PC-3 (cell line): ENCODE measurements around the gene WDPCP. TPM values are rescaled to one million over a fixed set of nuclear protein-coding genes. Genes with fewer than 3 reads are reported as not detected.
"Not testable (repeated sequence)": the region's sequence is repeated elsewhere in the genome, so short reads cannot be mapped to it uniquely, and the experiment has no call there.

ENCODE experiments used
- ATAC-seq: fragments of 200-7000 bp; cut with Tn5 transposase; 2 replicates; pipeline ENCODE4 v1.9.1; 2020; ENCODE audit warnings: mild to moderate bottlenecking, moderate library complexity
- BruUV-seq: library from RNA; stranded (reverse); fragments of 400-500 nt; replicated peaks from 2 replicates; lab custom pipeline; 2021; lab: Mats Ljungman, UMichigan
- CTCF ChIA-PET: fragments of 300-600 bp; sonication (Branson Sonifier 250); formaldehyde crosslinking; loops from one replicate; lab custom pipeline; 2022; ENCODE audit warnings: antibody characterized with exemption; lab: Charles Lee
- POLR2A ChIA-PET: fragments of 300-600 bp; sonication (Branson Sonifier 250); formaldehyde crosslinking; loops from one replicate; lab custom pipeline; 2022; ENCODE audit warnings: antibody characterized with exemption; ENCODE audit not compliant: unreplicated experiment; lab: Charles Lee
- DNase-seq: peaks from one replicate; pipeline ENCODE4 v3.0.0-alpha.2; 2015
- H2AFZ ChIP-seq: fragments of 300-600 bp; sonication (generic); 2 replicates; pipeline ENCODE4 v1.6.0; 2016; ENCODE audit warnings: antibody characterized with exemption, low read length
- H3F3A ChIP-seq: fragments of 300-600 bp; sonication (generic); one replicate; pipeline ENCODE4 v1.6.0; 2017; ENCODE audit warnings: antibody characterized with exemption, low read length, control low read depth, mild to moderate bottlenecking; ENCODE audit not compliant: unreplicated experiment
- H3K27ac ChIP-seq: fragments of 300-600 bp; sonication (generic); 2 replicates; pipeline ENCODE4 v1.5.1; 2016; ENCODE audit warnings: mild to moderate bottlenecking, low read length
- H3K27me3 ChIP-seq: fragments of 300-600 bp; sonication (generic); 2 replicates; pipeline ENCODE4 v1.6.1; 2016; ENCODE audit warnings: low read length, mixed read lengths
- H3K36me3 ChIP-seq: fragments of 300-600 bp; sonication (generic); 2 replicates; pipeline ENCODE4 v1.6.1; 2016; ENCODE audit warnings: low read depth, mixed run types, low read length, mixed read lengths
- H3K4me1 ChIP-seq: fragments of 300-600 bp; sonication (generic); 2 replicates; pipeline ENCODE4 v1.5.1; 2016; ENCODE audit warnings: low read length; ENCODE audit not compliant: insufficient read depth
- H3K4me2 ChIP-seq: fragments of 300-600 bp; sonication (generic); 2 replicates; pipeline ENCODE4 v1.6.0; 2016; ENCODE audit warnings: low read length
- H3K4me3 ChIP-seq: fragments of 300-600 bp; sonication (generic); 2 replicates; pipeline ENCODE4 v1.5.1; 2016; ENCODE audit warnings: mild to moderate bottlenecking, low read length, mixed read lengths
- H3K79me2 ChIP-seq: fragments of 300-600 bp; sonication (generic); 2 replicates; pipeline ENCODE4 v1.6.1; 2017; ENCODE audit warnings: low read length, mixed read lengths
- H3K9ac ChIP-seq: fragments of 300-600 bp; sonication (generic); 2 replicates; pipeline ENCODE4 v1.6.0; 2016; ENCODE audit warnings: mild to moderate bottlenecking, low read length
- H3K9me2 ChIP-seq: fragments of 300-600 bp; sonication (generic); replicated peaks from 2 replicates; pipeline ENCODE4 v1.6.1; 2016; ENCODE audit warnings: mixed run types, low read length, mixed read lengths
- H3K9me3 ChIP-seq: fragments of 300-600 bp; sonication (generic); 2 replicates; pipeline ENCODE4 v1.6.1; 2016; ENCODE audit warnings: low read length, mixed read lengths
- H4K20me1 ChIP-seq: fragments of 300-600 bp; sonication (generic); 2 replicates; pipeline ENCODE4 v1.6.1; 2016; ENCODE audit warnings: low read length, mixed read lengths
- CTCF ChIP-seq: fragments of 300-600 bp; sonication (generic); conservative IDR thresholded peaks from 2 replicates; pipeline ENCODE4 v1.5.1; 2017; ENCODE audit warnings: antibody characterized with exemption, low read depth, mild to moderate bottlenecking, low read length
- EZH2 ChIP-seq: fragments of 300-600 bp; sonication (generic); IDR thresholded peaks from one replicate; pipeline ENCODE4 v1.6.1; 2017; ENCODE audit warnings: antibody characterized with exemption, mild to moderate bottlenecking, low read length; ENCODE audit not compliant: unreplicated experiment
- EZH2phosphoT487 ChIP-seq: fragments of 300-600 bp; sonication (generic); IDR thresholded peaks from 2 replicates; pipeline ENCODE4 v1.6.1; 2018; ENCODE audit warnings: mild to moderate bottlenecking, antibody characterized with exemption, low read length, borderline replicate concordance
- intact Hi-C: fragments of 100-400 bp; cut with micrococcal nuclease; formaldehyde crosslinking; loops from 2 replicates; pipeline ENCODE4 v1.9.0; 2023
- total RNA-seq: library from RNA; depleted of rRNA; stranded (reverse); fragments of >200 nt; gene quantifications from 2 replicates; pipeline ENCODE4 v1.2.3, GENCODE V29; 2014

WDPCP gene
- total RNA-seq, 1 experiment from 2014 or later: 4.0 TPM

DNA sequence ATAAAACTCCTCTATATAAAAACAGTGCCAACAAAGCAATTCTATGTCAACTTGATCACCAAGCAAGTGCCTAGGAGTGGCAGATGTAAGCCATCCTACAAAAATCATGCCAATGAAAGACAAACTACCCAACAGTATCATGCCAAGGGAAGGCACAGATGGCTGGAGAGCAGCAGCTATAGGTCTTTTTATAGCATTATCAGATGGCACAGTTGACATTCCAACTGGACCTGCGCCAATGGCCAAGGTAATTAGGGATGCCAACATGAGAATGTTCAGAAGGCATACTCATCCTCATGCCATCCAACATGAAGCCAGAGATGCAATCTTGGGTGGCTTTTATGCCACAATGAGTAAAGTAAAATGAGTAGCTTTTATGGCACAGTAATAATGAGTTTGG, 300.3 kb downstream of the WDPCP start:
- DNase-seq (no peak), ATAC-seq (no peak)
- H3K9me3 ChIP-seq: no peaks in the 10 kb centered on the region
- no peak for TF ChIP-seq EZH2phosphoT487
- TF ChIP-seq CTCF: no peak
- TF ChIP-seq EZH2: no peak
- BruUV-seq: no TSS peak
- peaks cover 6% of the 10 kb centered on the region for H3K4me1 ChIP-seq
- no peak overlapping the region for H2AFZ ChIP-seq
- H3K79me2 ChIP-seq: no peaks in the 10 kb centered on the region
- H3K27me3 ChIP-seq: no peaks in the 10 kb centered on the region
- H3F3A ChIP-seq: no peaks in the 10 kb centered on the region
- CTCF ChIA-PET: no interaction called here
- no peaks in the 10 kb centered on the region for H3K36me3 ChIP-seq
- no peaks in the 10 kb centered on the region for H4K20me1 ChIP-seq
- no peak overlapping the region for H3K9ac ChIP-seq
- no peaks in the 10 kb centered on the region for H3K9me2 ChIP-seq
- no peak overlapping the region for H3K27ac ChIP-seq
- H3K4me2 ChIP-seq: no peak overlapping the region
- H3K4me3 ChIP-seq: no peak overlapping the region
- intact Hi-C loops: no loop called here
- POLR2A ChIA-PET: interaction anchor here (0.6 kb wide), 1 partner anchor 90 kb away, joined by 3 read pairs; no protein-coding TSS in a partner anchor

- H4K20me1 ChIP-seq, CTCF ChIA-PET, intact Hi-C loops, H3F3A ChIP-seq, ATAC-seq, DNase-seq, H3K79me2 ChIP-seq, H3K4me1 ChIP-seq, H2AFZ ChIP-seq, H3K27ac ChIP-seq, H3K4me3 ChIP-seq, POLR2A ChIA-PET, H3K27me3 ChIP-seq, BruUV-seq, H3K9ac ChIP-seq, H3K9me3 ChIP-seq, H3K9me2 ChIP-seq, H3K36me3 ChIP-seq, H3K4me2 ChIP-seq: not testable (repeated sequence)
Measured at GRCh38 chr2:63286520-63286919, 301.8 kb downstream of the WDPCP start.

DNA sequence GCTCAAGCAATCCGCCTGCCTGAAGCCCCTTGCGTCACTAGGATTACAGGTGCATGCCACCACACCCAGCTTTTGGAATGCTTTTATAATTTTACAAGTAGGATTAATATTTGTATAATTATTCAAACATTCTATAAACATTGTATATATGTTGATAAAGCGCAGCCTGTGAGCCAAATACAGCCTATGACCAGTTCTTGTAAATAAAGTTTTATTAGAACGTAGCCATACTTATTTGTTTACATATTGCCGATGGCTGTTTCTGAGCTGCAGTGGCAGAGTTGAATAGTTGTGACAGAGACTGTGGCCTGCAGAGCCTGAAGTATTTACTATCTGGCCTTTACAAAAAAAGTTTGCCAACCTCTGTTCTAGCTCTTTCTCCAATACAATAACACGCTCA, 305.0 kb downstream of the WDPCP start:
- Histone ChIP-seq H3K27ac (no peak overlapping the region), H3K4me3 (no peak overlapping the region), H4K20me1 (no peaks in the 10 kb centered on the region), H3K4me2 (peak overlapping the region; percentile 65), H3F3A (no peaks in the 10 kb centered on the region), H3K9me2 (no peaks in the 10 kb centered on the region), H3K27me3 (no peaks in the 10 kb centered on the region), H2AFZ (peak overlapping the region; percentile 63), H3K4me1 (peaks cover 8% of the 10 kb centered on the region), H3K36me3 (no peaks in the 10 kb centered on the region), H3K9ac (no peak overlapping the region), H3K79me2 (no peaks in the 10 kb centered on the region), H3K9me3 (no peaks in the 10 kb centered on the region)
- ATAC-seq (peak; percentile 94), DNase-seq (peak; percentile 68)
- no peak for TF ChIP-seq EZH2phosphoT487
- TF ChIP-seq EZH2: no peak
- TF ChIP-seq CTCF: no peak
- intact Hi-C loops: loop anchor here (5.0 kb wide), 1 partner anchor 66 kb away; no protein-coding TSS in a partner anchor
- CTCF ChIA-PET: no interaction called here
- POLR2A ChIA-PET: no interaction called here
- BruUV-seq: no TSS peak
